Measurements from ENCODE around the gene ENTREP3. TPM values are rescaled to one million over a fixed set of nuclear protein-coding genes. Genes with fewer than 3 reads are reported as not detected.

ENTREP3 gene
- total RNA-seq, 1 donor from 2014 or later = 51.1 TPM

- H3K36me3 ChIP-seq (ENCODE audit: insufficient read depth, low read length) = peaks cover 5% of the 10 kb centered on the region
- peaks cover 29% of the 10 kb centered on the region for H3K4me1 ChIP-seq (ENCODE audit: insufficient read depth, low read length)
- Mint-ChIP-seq H3K27me3 (ENCODE audit: low read depth, unreplicated experiment) (no peaks in the 10 kb centered on the region), H3K9me3 (ENCODE audit: unreplicated experiment) (peaks cover 2% of the 10 kb centered on the region), H3K4me1 (ENCODE audit: low read depth, unreplicated experiment) (peaks cover 20% of the 10 kb centered on the region), H3K4me3 (ENCODE audit: unreplicated experiment) (no peak overlapping the region), H3K36me3 (ENCODE audit: low read depth, unreplicated experiment) (peaks cover 31% of the 10 kb centered on the region), H3K27ac (ENCODE audit: unreplicated experiment) (no peak overlapping the region)
- FAIRE-seq = no peak
- H3K4me3 ChIP-seq (ENCODE audit: insufficient read depth, low read depth, low read length) = no peak overlapping the region
- H3K79me2 ChIP-seq (ENCODE audit: insufficient read depth, low read length) = peaks cover 18% of the 10 kb centered on the region
- no peak overlapping the region for H3K4me2 ChIP-seq (ENCODE audit: low read length)
- no peak overlapping the region for H2AFZ ChIP-seq (ENCODE audit: low read depth, low read length)
- H4K20me1 ChIP-seq (ENCODE audit: insufficient read depth, low read length) = peaks cover 30% of the 10 kb centered on the region
- no peaks in the 10 kb centered on the region for H3K9me3 ChIP-seq (ENCODE audit: insufficient read depth, low read depth, low read length)
- DNase-seq (ENCODE audit: low read depth) = no peak
- no peak overlapping the region for H3K27ac ChIP-seq (ENCODE audit: low read depth, low read length)
- no peaks in the 10 kb centered on the region for H3K27me3 ChIP-seq (ENCODE audit: insufficient read depth, low read length)
- H3K9ac ChIP-seq (ENCODE audit: low read length) = no peak overlapping the region
- TF ChIP-seq EZH2 (IDR thresholded peaks at IDR 0.05; ENCODE audit: insufficient read depth, low read length) = no peak
- TF ChIP-seq, protein P1, sequence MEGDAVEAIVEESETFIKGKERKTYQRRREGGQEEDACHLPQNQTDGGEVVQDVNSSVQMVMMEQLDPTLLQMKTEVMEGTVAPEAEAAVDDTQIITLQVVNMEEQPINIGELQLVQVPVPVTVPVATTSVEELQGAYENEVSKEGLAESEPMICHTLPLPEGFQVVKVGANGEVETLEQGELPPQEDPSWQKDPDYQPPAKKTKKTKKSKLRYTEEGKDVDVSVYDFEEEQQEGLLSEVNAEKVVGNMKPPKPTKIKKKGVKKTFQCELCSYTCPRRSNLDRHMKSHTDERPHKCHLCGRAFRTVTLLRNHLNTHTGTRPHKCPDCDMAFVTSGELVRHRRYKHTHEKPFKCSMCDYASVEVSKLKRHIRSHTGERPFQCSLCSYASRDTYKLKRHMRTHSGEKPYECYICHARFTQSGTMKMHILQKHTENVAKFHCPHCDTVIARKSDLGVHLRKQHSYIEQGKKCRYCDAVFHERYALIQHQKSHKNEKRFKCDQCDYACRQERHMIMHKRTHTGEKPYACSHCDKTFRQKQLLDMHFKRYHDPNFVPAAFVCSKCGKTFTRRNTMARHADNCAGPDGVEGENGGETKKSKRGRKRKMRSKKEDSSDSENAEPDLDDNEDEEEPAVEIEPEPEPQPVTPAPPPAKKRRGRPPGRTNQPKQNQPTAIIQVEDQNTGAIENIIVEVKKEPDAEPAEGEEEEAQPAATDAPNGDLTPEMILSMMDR (IDR thresholded peaks at IDR 0.05; ENCODE audit: insufficient read depth, low read depth, low read length) = no peak
Measured at GRCh38 chr1:155197901-155198546, 57.3 kb downstream of the ENTREP3 start.

Other genes starting within 250 kb of the ENTREP3 start
- gene DCST2, start 221.7 kb downstream of the ENTREP3 start, total RNA-seq = 0.34 and 0.36 TPM in 2 replicates
- gene DCST1, start 221.7 kb downstream of the ENTREP3 start, total RNA-seq = not detected in 2 replicates
- 66.8 and 68.3 TPM in 2 replicates for gene ADAM15, start 204.2 kb downstream of the ENTREP3 start, total RNA-seq
- gene EFNA4, start 191.7 kb downstream of the ENTREP3 start, total RNA-seq = 11.8 TPM in 2 replicates
- 2.9 and 3.4 TPM in 2 replicates for gene EFNA3, start 176.6 kb downstream of the ENTREP3 start, total RNA-seq
- gene EFNA1, start 127.6 kb downstream of the ENTREP3 start, total RNA-seq = 11.3 and 16.4 TPM in 2 replicates
- gene SLC50A1, start 119.6 kb downstream of the ENTREP3 start, total RNA-seq = 22.8 and 25.4 TPM in 2 replicates
- 31.0 and 36.2 TPM in 2 replicates for gene DPM3, start 115.0 kb downstream of the ENTREP3 start, total RNA-seq
- 161 TPM in 2 replicates for gene KRTCAP2, start 82.2 kb downstream of the ENTREP3 start, total RNA-seq
- 13.2 and 13.6 TPM in 2 replicates for gene TRIM46, start 81.6 kb downstream of the ENTREP3 start, total RNA-seq
- 153 and 162 TPM in 2 replicates for gene THBS3, start 47.6 kb downstream of the ENTREP3 start, total RNA-seq
- gene MTX1, start 46.8 kb downstream of the ENTREP3 start, total RNA-seq = 39.8 and 41.8 TPM in 2 replicates
- gene SCAMP3, start 6.9 kb upstream of the ENTREP3 start, total RNA-seq = 68.9 and 70.3 TPM in 2 replicates
- gene CLK2, start 18.0 kb upstream of the ENTREP3 start, total RNA-seq = 31.7 and 36.1 TPM in 2 replicates
- 3.4 and 3.6 TPM in 2 replicates for gene HCN3, start 22.0 kb upstream of the ENTREP3 start, total RNA-seq
- not detected in 2 replicates for gene PKLR, start 46.0 kb upstream of the ENTREP3 start, total RNA-seq
- 153 and 217 TPM in 2 replicates for gene FDPS, start 53.4 kb upstream of the ENTREP3 start, total RNA-seq
- 48.0 and 48.7 TPM in 2 replicates for gene RUSC1, start 65.4 kb upstream of the ENTREP3 start, total RNA-seq

All from astrocyte (in vitro differentiated cells and primary cell).